A549 (cell line): Measurements from ENCODE around the gene APOL4. TPM values are rescaled to one million over a fixed set of nuclear protein-coding genes. Genes with fewer than 3 reads are reported as not detected.

Experiments
- ATAC-seq, 2 experiments: fragments of 200-7000 bp in 1 of 2; fragments of >200 bp in 1 of 2; cut with Nextera tagmentation in 1 of 2; cut with Tn5 transposase in 1 of 2; 3 replicates each; pipeline versions ENCODE4 v1.8.0 to v1.9.1; 2018 to 2020; ENCODE audit warnings: mild to moderate bottlenecking in 1 of 2, moderate library complexity in 1 of 2
- CTCF ChIA-PET: fragments of 300-600 bp; sonication (Branson Sonifier 250); formaldehyde crosslinking; extraction: SDS; loops from one replicate; lab custom pipeline; 2021; ENCODE audit warnings: antibody characterized with exemption, inconsistent platforms; lab: Yijun Ruan, JAX
- POLR2A ChIA-PET: fragments of 350-600 bp; formaldehyde crosslinking; extraction: SDS; loops from one replicate; lab custom pipeline; 2021; ENCODE audit warnings: antibody characterized with exemption, inconsistent platforms; lab: Yijun Ruan, JAX
- DNase-seq, 2 experiments: peaks; one replicate each; pipeline versions ENCODE4 v3.0.0 to v3.0.0-alpha.2; 2011 to 2016; ENCODE audit warnings: low read depth in 1 of 2, low spot score in 1 of 2
- FAIRE-seq: peaks from 2 replicates; lab custom pipeline; 2011; peaks lifted over from hg19 to GRCh38; lab: Jason Lieb, UNC
- H3K27ac ChIP-seq, 2 experiments: fragments of >200 bp; sonication (Bioruptor Twin); formaldehyde crosslinking; 3 replicates each; pipeline ENCODE4 v1.5.1; 2016 to 2017
- H3K4me1 ChIP-seq: fragments of >200 bp; sonication (Bioruptor Twin); formaldehyde crosslinking; 3 replicates; pipeline ENCODE4 v1.6.1; 2016
- H3K4me2 ChIP-seq: fragments of >200 bp; sonication (Bioruptor Twin); formaldehyde crosslinking; 3 replicates; pipeline ENCODE4 v1.6.1; 2016
- H3K4me3 ChIP-seq: fragments of >200 bp; sonication (Bioruptor Twin); formaldehyde crosslinking; 3 replicates; pipeline ENCODE4 v1.5.1; 2016
- H3K9me3 ChIP-seq: fragments of >200 bp; sonication (Bioruptor Twin); formaldehyde crosslinking; 3 replicates; pipeline ENCODE4 v1.6.1; 2016
- ATOH8 ChIP-seq: fragments of 250-450 bp; sonication (Bioruptor Pico); IDR thresholded peaks from 2 replicates; pipeline ENCODE4 v1.5.0; 2020; ENCODE audit warnings: low read depth, mild to moderate bottlenecking, moderate library complexity
- BHLHE40 ChIP-seq: IDR thresholded peaks from 2 replicates; pipeline ENCODE4 v1.6.1; 2012; ENCODE audit warnings: low read depth, low read length, inconsistent platforms
- CBX8 ChIP-seq: fragments of 200-600 bp; sonication (generic); IDR thresholded peaks from 2 replicates; pipeline ENCODE4 v1.6.1; 2016
- CEBPB ChIP-seq, 2 experiments: fragments of >200 bp in 1 of 2; sonication (Bioruptor Twin) in 1 of 2; formaldehyde crosslinking in 1 of 2; IDR thresholded peaks; 2 replicates each; pipeline ENCODE4 v1.6.1; 2012 to 2016
- EHF ChIP-seq: fragments of 250-450 bp; sonication (Bioruptor Pico); IDR thresholded peaks from 2 replicates; pipeline ENCODE4 v1.5.0; 2020; ENCODE audit warnings: mild to moderate bottlenecking
- ESRRA ChIP-seq: fragments of 150-350 bp; IDR thresholded peaks from 2 replicates; pipeline ENCODE4 v1.6.1; 2014; ENCODE audit warnings: mild to moderate bottlenecking, low read length, borderline replicate concordance
- FOSB ChIP-seq: fragments of 250-450 bp; sonication (Bioruptor Pico); IDR thresholded peaks from 2 replicates; pipeline ENCODE4 v1.5.0; 2020; ENCODE audit warnings: mild to moderate bottlenecking, moderate library complexity
- FOSL2 ChIP-seq, 2 experiments: fragments of 450-650 bp in 1 of 2; fragments of >200 bp in 1 of 2; sonication (Bioruptor Twin) in 1 of 2; formaldehyde crosslinking; IDR thresholded peaks; 2 replicates each; pipeline versions ENCODE4 v1.5.0 to v1.6.1; 2016 to 2020; ENCODE audit warnings: mild to moderate bottlenecking in 1 of 2, moderate library complexity in 1 of 2
- GATA3 ChIP-seq: IDR thresholded peaks from 2 replicates; pipeline ENCODE4 v1.6.1; 2012; ENCODE audit warnings: borderline replicate concordance
- HDAC2 ChIP-seq: fragments of 200-600 bp; sonication (generic); IDR thresholded peaks from 2 replicates; pipeline ENCODE4 v1.6.1; 2016
- HOXA7 ChIP-seq: fragments of 250-450 bp; sonication (Bioruptor Pico); IDR thresholded peaks from 2 replicates; pipeline ENCODE4 v1.5.0; 2020; ENCODE audit warnings: mild to moderate bottlenecking, moderate library complexity
- HOXB13 ChIP-seq: fragments of 250-450 bp; sonication (Bioruptor Pico); IDR thresholded peaks from 2 replicates; pipeline ENCODE4 v1.5.0; 2020; ENCODE audit warnings: low read depth, mild to moderate bottlenecking, moderate library complexity
- JUNB ChIP-seq: fragments of >200 bp; sonication (Bioruptor Twin); formaldehyde crosslinking; IDR thresholded peaks from 2 replicates; pipeline ENCODE4 v1.6.1; 2016
- MAFK ChIP-seq: fragments of 450-650 bp; IDR thresholded peaks from 2 replicates; pipeline ENCODE4 v1.6.1; 2014; ENCODE audit not compliant: partially characterized antibody
- MYC ChIP-seq: IDR thresholded peaks from 2 replicates; pipeline ENCODE4 v1.6.1; 2012; ENCODE audit warnings: mild to moderate bottlenecking, inconsistent platforms, low read length, improper control_type of control experiment, borderline replicate concordance
- PBX3 ChIP-seq: IDR thresholded peaks from 2 replicates; pipeline ENCODE4 v1.6.1; 2012
- RAD21 ChIP-seq, 2 experiments: fragments of >200 bp in 1 of 2; sonication (Bioruptor Twin) in 1 of 2; formaldehyde crosslinking in 1 of 2; IDR thresholded peaks in 1 of 2; conservative IDR thresholded peaks in 1 of 2; 2 replicates in 1 of 2; 3 replicates in 1 of 2; pipeline ENCODE4 v1.6.1; 2012 to 2018; ENCODE audit warnings: inconsistent platforms in 1 of 2
- RCOR1 ChIP-seq: fragments of 150-350 bp; IDR thresholded peaks from 2 replicates; pipeline ENCODE4 v1.6.1; 2014; ENCODE audit warnings: antibody characterized with exemption, low read length, low read depth
- RNF2 ChIP-seq: fragments of 200-600 bp; sonication (generic); IDR thresholded peaks from 2 replicates; pipeline ENCODE4 v1.6.1; 2016; ENCODE audit warnings: low read depth, mild to moderate bottlenecking, antibody characterized with exemption, moderate library complexity, borderline replicate concordance
- SREBF2 ChIP-seq: fragments of 450-650 bp; IDR thresholded peaks from 2 replicates; pipeline ENCODE4 v1.6.1; 2014; ENCODE audit warnings: mild to moderate bottlenecking, moderate library complexity
- TFCP2L1 ChIP-seq: fragments of 250-450 bp; sonication (Bioruptor Pico); IDR thresholded peaks from 2 replicates; pipeline ENCODE4 v1.5.0; 2021; ENCODE audit warnings: mild to moderate bottlenecking
- ZFP36 ChIP-seq: fragments of 450-650 bp; IDR thresholded peaks from 2 replicates; pipeline ENCODE4 v1.6.1; 2014; ENCODE audit warnings: borderline replicate concordance; ENCODE audit not compliant: partially characterized antibody
- ZNF302 ChIP-seq: fragments of 250-450 bp; sonication (Bioruptor Pico); IDR thresholded peaks from 2 replicates; pipeline ENCODE4 v1.9.0; 2021; ENCODE audit warnings: inconsistent platforms, mild to moderate bottlenecking, moderate library complexity
- ZSCAN20 ChIP-seq: fragments of 250-450 bp; sonication (Bioruptor Pico); IDR thresholded peaks from 2 replicates; pipeline ENCODE4 v1.8.0; 2022; ENCODE audit warnings: mild to moderate bottlenecking, moderate library complexity
- WGBS: methylation state at CpG from one replicate; pipeline ENCODE4 v1.1.6; 2017; ENCODE audit errors: missing lambda C conversion rate; 5-methylcytosine and 5-hydroxymethylcytosine counted together
- polyA plus RNA-seq, 4 experiments: library from polyadenylated mRNA; depleted of rRNA in 3 of 4; stranded (reverse); fragments of >200 nt; fragmentation: RNase III in 1 of 4; extraction: RNeasy Plus Mini Kit Qiagen cat#74134 plus additional on column Dnase treatment in 1 of 4; gene quantifications; 2 replicates in 3 of 4; 3 replicates in 1 of 4; pipeline ENCODE4 v1.2.3, GENCODE V29; 2011 to 2017
- TF ChIP-seq, protein P1 (sequence below): fragments of >200 bp; sonication (Bioruptor Twin); formaldehyde crosslinking; IDR thresholded peaks from 3 replicates; pipeline ENCODE4 v1.6.1; 2016
- TF ChIP-seq, protein P2 (sequence below): fragments of 450-650 bp; IDR thresholded peaks from 2 replicates; pipeline ENCODE4 v1.6.1; 2014; ENCODE audit warnings: antibody characterized with exemption
- TF ChIP-seq, protein P3 (sequence below): fragments of 250-450 bp; sonication (Bioruptor Pico); IDR thresholded peaks from 2 replicates; pipeline ENCODE4 v1.5.0; 2021; ENCODE audit warnings: mild to moderate bottlenecking, moderate library complexity, borderline replicate concordance

APOL4 gene
- polyA plus RNA-seq, 2 of the 4 experiments (the other 2 are of a cell fraction) = not detected

DNA sequence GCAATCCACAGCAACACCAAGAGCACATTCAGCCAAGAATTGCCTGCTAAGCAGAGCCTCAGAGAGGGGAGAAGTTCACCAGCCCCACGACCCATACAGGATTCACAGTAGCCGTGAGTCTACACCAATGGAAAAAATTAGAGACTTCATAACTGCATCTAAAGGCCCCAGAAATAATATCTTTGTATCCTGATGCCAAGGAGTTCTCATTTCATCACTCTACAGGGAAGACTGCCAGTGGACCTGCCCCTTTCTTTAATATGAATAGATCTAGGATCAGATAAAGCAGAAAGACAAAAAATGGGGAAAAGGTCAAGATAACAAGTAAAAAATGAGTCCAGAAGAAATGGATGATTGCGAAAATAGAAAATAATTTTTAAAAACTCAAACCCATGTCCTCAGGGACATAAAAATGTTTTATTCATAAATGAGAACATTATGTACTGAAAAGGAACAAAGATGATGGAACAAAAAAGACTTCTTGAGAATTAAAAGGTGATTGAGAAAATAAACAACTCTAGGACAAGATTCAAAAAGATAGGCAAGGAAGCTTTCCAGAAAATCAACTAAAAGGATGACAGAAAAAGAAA, 50.5 kb downstream of the APOL4 start:
- Histone ChIP-seq H3K27ac (no peak overlapping the region), H3K4me2 (no peak overlapping the region), H3K4me3 (no peak overlapping the region), H3K9me3 (0 out of 3 replicates have a peak, but pooled peaks cover 6% of the 10 kb centered on the region), H3K4me1 (no peaks in the 10 kb centered on the region)
- POLR2A ChIA-PET = no interaction called here
- DNase-seq (no peak), ATAC-seq (no peak), FAIRE-seq (no peak)
- TF ChIP-seq TFCP2L1 (CRISPR knock-in tag) = no peak
- TF ChIP-seq EHF (CRISPR knock-in tag) = no peak
- no peak for TF ChIP-seq PBX3
- no peak for TF ChIP-seq ZFP36
- no peak for TF ChIP-seq GATA3
- TF ChIP-seq ESRRA = no peak
- no peak for TF ChIP-seq ZNF302 (CRISPR knock-in tag)
- TF ChIP-seq MYC = no peak
- no peak for TF ChIP-seq CBX8
- TF ChIP-seq, protein P1, sequence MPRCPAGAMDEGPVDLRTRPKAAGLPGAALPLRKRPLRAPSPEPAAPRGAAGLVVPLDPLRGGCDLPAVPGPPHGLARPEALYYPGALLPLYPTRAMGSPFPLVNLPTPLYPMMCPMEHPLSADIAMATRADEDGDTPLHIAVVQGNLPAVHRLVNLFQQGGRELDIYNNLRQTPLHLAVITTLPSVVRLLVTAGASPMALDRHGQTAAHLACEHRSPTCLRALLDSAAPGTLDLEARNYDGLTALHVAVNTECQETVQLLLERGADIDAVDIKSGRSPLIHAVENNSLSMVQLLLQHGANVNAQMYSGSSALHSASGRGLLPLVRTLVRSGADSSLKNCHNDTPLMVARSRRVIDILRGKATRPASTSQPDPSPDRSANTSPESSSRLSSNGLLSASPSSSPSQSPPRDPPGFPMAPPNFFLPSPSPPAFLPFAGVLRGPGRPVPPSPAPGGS = no peak
- no peak for TF ChIP-seq HOXB13 (CRISPR knock-in tag)
- CTCF ChIA-PET = interaction anchor here (0.6 to 1.9 kb wide), 4 partner anchors 12 to 524 kb away, joined by 3 to 5 read pairs (median 4); no protein-coding TSS in a partner anchor
- 57% methylated on average over 3 of the region's 3 CpGs for WGBS

GRCh38 chr22:36149441-36149840, 52.2 kb downstream of the APOL4 start:
- FAIRE-seq (no peak), DNase-seq (no peak)
- 25% methylated on average over 4 of the region's 4 CpGs for WGBS

More at GRCh38 chr22:36149441-36149840, 52.2 kb downstream of the APOL4 start:
- ChIA-PET POLR2A (no interaction called here), CTCF (interaction anchor here (1.4 kb wide), 1 partner anchor 90 kb away, joined by 4 read pairs; the partner anchor contains the start of gene APOL2)
- no peak for ATAC-seq
- H3K4me3 ChIP-seq = no peak overlapping the region
- H3K4me1 ChIP-seq = no peaks in the 10 kb centered on the region
- no peak overlapping the region for H3K4me2 ChIP-seq
- H3K9me3 ChIP-seq = 0 out of 3 replicates have a peak, but pooled peaks cover 6% of the 10 kb centered on the region
- TF ChIP-seq ATOH8 (CRISPR knock-in tag) (no peak), ZSCAN20 (no peak), RCOR1 (no peak), FOSB (no peak), SREBF2 (no peak), JUNB (no peak), HOXA7 (CRISPR knock-in tag) (no peak), MAFK (no peak), FOSL2 (IDR thresholded peaks at IDR 0.05) (no peak), FOSL2 (CRISPR knock-in tag; IDR thresholded peaks at IDR 0.05) (no peak), CEBPB (IDR thresholded peaks at IDR 0.05) (no peak), HDAC2 (no peak), RAD21 (conservative IDR thresholded peaks at IDR 0.05 in 1 of 2, IDR thresholded peaks at IDR 0.05 in 1 of 2) (no peak), BHLHE40 (no peak), MYC (no peak), RNF2 (no peak)
- TF ChIP-seq, protein P1 = no peak
- TF ChIP-seq, protein P2, sequence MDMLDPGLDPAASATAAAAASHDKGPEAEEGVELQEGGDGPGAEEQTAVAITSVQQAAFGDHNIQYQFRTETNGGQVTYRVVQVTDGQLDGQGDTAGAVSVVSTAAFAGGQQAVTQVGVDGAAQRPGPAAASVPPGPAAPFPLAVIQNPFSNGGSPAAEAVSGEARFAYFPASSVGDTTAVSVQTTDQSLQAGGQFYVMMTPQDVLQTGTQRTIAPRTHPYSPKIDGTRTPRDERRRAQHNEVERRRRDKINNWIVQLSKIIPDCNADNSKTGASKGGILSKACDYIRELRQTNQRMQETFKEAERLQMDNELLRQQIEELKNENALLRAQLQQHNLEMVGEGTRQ = no peak
- TF ChIP-seq, protein P3, sequence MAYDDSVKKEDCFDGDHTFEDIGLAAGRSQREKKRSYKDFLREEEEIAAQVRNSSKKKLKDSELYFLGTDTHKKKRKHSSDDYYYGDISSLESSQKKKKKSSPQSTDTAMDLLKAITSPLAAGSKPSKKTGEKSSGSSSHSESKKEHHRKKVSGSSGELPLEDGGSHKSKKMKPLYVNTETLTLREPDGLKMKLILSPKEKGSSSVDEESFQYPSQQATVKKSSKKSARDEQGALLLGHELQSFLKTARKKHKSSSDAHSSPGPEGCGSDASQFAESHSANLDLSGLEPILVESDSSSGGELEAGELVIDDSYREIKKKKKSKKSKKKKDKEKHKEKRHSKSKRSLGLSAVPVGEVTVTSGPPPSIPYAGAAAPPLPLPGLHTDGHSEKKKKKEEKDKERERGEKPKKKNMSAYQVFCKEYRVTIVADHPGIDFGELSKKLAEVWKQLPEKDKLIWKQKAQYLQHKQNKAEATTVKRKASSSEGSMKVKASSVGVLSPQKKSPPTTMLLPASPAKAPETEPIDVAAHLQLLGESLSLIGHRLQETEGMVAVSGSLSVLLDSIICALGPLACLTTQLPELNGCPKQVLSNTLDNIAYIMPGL (CRISPR knock-in tag) = no peak
- no peak overlapping the region for H3K27ac ChIP-seq
